GM18951 (cell line): ENCODE data around the gene CXCR5.

Experiments
- POLR2A ChIP-seq: IDR thresholded peaks from 4 replicates; pipeline ENCODE4 v1.6.1; 2011; ENCODE audit warnings: mild to moderate bottlenecking; ENCODE audit not compliant: insufficient read length, insufficient read depth; ENCODE audit errors: extremely low read depth
- in situ Hi-C: fragments of 300-500 bp; cut with MboI; formaldehyde crosslinking; loops from one replicate; pipeline ENCODE4 v1.12.0; 2022; ENCODE audit warnings: low sequenced_read_pairs, mixed read lengths, inconsistent platforms; ENCODE audit not compliant: unreplicated experiment

The CXCR5 gene

DNA sequence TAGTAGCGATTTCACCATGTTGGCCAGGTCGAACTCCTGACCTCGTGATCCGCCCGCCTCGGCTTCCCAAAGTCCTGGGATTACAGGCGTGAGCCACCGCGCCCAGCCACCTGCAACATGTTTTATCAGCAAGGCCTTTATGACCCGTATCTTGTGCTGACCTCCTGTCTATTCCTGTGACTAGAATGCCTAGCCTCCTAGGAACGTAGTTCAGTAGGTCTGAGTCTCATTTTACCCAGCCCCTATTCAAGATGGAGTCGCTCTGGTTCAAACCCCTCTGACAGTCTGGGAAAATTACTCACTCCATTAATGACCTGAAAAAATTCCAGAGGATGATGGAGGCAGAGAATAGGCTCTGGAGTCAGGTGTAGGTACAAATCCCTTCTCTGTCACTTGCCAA lies 30.0 kb upstream of the CXCR5 start:
- in situ Hi-C loops, result no loop called here
- TF ChIP-seq POLR2A, result no peak

DNA sequence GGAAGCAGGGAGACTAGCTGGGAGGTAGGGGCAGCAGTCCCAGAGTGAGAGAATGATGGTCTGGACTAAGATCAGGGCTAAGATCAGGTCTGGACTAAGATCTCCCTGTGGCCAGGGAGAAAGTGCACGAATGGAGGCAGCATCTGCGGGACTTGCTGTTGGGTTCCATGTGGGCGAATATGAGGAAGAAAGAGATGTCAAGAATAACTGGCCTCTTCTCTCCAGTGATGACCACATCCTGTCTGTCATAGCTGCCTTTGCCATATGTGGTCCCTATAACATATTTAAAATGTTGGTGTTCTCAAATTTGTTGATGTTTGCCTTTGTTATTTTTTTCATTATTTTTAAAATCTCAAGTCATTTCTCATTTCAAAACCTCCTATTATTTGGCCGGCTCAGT lies 27.4 kb upstream of the CXCR5 start:
- no peak for TF ChIP-seq POLR2A
- in situ Hi-C loops, result no loop called here

DNA sequence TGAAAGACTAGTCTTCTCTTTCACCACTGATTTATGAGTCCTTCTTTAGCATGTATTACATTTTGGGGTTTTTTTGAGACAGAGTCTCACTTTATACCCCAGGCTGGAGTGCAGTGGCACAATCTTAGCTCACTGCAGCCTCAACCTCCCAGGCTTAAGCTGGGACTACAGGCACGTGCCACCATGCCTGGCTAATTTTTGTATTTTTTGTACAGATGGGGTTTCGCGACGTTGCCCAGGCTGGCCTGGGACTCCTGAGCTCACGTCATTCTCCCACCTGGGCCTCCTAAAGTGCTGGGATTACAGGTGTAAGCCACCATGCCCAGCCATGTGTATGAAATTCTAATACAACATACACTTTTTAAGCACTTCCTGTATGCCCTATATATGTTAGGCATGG lies 26.3 kb upstream of the CXCR5 start:
- TF ChIP-seq POLR2A, result no peak
- in situ Hi-C loops, result no loop called here

DNA sequence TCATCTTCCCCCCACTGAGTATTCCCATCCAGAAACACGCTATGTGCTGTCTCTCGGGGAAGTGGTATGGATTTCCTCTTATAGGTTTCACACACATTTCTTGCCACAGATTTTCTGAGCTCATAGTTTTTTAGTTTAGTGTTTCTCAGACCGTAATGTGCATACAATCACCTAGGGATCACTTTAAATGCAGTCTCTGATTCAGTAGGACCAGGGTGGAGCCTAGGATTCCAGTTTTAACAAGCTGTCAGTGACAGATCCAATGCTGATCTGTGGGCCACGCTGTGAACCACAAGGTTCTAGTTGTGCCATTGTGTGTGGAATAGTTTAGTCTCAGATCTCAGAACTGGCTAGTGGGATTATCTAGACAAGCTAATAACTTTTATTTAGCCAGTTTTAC lies 23.7 kb upstream of the CXCR5 start:
- TF ChIP-seq POLR2A, result no peak
- in situ Hi-C loops, result no loop called here

DNA sequence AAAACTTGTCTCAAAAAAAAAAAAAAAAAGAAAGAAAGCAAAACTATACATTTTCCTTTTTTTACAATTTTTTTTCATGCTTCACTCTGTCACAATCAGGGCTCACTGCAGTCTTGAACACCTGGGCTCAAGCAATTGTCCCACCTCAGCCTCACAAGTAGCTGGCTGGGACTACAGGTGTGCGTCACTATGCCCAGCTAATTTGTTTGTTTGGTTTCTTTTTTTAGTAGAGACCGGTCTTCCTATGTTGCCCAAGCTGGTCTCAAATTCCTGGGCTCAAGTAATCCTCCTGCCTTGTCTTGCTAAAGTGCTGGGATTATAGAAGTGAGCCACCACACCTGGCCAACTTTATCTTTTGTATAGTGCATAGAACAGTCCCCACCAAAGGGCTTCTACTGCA lies 15.0 kb upstream of the CXCR5 start:
- TF ChIP-seq POLR2A, result no peak
- in situ Hi-C loops, result no loop called here

DNA sequence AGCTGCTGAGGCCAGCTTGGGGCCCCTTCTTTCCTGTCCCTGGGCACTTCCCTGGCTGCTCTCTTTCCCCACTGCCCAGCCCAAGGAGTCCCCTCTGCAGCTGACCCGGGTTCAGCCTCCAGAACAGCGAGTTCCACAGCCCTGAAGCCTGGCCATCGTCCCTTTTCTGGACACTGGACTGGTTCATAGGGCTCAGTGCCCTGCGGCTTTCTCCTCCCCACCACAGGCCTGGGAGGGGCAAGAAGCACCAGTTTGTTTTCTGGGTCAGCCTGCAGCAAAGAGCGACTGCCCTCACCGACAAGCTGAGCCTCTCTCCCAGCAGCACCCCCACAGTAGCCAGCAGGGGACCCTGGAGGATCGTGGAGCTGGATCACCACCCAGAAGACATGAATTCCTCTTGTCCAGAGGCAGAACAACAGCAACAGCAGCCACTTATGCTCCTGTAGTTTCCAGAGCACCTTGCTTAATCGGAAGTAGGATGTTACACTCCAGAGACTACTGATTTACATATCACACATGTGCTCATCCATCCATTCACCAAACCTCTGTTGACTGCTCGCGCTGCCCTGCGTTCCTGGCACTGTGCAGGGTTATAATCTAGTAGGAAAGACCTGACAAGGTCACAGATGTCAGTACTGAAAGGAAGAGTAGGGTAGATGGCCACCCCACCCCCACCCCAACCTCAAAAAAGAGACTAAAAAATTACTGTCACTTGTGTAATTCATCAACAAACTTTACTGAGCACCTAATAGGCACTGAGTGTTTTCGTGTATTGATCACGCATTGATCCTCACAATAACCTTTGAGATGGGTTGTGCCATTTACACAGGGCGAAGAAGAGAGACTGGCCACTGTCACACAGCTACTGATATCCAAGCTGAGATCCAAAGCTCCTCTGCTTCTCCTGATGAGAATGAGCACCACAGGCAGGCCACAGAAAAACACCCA lies 13.0 kb upstream of the CXCR5 start:
- in situ Hi-C loops, result no loop called here
- TF ChIP-seq POLR2A, result no peak

DNA sequence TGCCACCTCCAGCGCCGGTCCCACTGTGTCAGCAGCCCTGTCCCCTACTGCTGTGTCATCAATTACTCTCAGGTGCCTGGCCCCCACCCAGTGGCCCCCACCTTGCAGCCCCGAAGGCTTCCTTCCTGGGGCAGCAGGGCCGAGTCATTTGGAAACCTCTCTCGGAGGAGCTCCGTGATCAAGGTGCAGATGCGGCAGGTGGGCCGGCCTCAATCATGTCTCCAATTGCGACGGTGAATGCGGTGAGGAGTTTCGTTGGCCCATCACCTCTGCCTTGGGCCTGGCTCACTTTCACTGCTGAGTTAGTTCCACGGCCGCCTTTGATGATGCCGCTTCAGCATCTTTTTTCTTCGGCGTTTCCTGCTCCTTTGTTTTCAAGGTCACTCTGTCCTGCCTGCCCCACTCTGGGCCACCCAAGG lies 11.3 kb upstream of the CXCR5 start:
- in situ Hi-C loops, result no loop called here
- no peak for TF ChIP-seq POLR2A

DNA sequence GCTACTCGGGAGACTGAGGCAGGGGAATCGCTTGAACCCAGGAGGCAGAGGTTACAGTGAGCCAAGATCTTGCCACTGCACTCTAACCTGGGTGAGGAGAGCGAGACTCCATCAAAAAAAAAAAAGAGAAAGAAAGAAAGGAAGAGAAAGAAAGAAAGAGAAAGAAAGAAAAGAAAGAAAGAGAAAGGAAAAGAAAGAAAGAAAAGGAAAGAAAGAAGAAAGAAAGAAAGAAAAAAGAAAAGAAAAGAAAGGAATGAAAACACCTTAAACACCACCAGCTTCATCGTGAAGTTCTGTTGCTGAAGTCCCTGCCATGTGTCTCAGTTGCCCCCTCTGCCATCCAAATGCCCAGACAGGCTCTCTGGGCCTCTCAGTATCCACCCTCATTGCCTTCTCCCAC lies 9.9 kb upstream of the CXCR5 start:
- in situ Hi-C loops, result no loop called here
- TF ChIP-seq POLR2A, result no peak

DNA sequence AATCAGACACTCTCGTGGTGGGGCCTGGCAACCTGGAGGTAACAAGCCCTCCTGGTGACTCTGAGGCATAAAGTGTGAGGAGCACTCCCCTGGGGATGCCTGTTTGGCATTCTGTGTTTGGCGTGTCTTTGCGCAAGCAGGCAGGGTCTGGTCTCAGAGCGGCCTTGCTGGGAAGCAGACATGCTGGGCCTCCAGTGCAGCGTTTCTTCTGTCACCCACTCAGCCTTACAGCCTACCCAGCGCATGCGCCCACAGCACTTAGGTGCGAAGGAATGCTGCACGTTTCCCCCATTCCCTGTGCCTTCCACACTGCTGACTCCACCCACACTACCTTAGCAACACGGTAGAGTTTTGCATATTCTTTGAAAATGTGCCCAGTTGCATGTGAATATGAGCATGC lies 7.4 kb upstream of the CXCR5 start:
- in situ Hi-C loops, result no loop called here
- TF ChIP-seq POLR2A, result no peak

DNA sequence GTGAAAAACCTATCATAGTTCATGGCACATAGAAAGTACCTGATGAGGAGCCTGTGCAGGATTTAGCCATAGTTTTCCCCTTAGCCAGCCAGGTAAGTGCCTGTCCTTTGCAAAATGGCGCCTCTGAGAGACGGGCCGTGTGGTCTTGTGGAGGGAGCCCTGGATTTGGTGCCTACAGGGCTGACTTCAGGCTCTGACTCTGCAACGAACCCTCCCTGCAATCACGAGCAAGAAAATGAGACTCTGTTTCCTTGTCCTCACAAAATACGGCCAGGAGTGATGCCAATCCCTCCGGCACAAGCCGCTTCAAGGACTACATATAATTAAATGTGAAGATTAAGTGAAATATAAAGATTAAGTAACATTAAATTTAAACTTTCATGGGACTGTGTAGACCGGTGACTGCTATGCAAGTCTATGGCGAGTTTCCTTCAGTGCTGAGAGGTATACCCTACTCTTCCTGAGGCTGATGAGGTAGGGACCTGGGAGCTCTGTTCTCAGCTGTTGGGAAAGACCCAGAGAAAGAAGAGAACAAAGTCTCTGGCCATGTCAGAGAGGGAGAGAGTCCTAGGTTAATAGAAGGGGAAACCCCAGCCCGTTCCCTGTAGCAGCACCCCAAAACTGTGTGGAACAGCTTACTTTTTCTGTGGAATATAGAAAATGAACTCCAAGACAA lies 6.1 kb upstream of the CXCR5 start:
- in situ Hi-C loops, result no loop called here
- no peak for TF ChIP-seq POLR2A

DNA sequence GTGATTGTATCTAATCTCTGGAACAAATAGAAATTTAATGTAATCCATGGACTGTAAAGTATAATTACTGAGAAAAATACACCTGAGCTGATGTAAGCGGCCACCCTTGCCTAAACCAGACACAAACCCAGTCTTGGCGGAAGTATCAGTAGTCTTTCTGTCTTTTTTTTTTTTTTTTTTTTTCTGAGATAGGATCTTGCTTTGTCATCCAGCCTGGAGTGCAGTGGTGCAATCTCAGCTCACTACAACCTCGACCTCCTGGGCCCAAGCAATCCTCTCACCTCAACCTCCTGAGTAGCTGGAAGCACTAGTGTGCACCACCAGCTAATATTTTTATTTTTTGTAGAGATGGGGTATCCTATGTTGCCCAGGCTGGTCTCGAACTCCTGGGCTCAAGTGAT lies 5.5 kb upstream of the CXCR5 start:
- no peak for TF ChIP-seq POLR2A
- in situ Hi-C loops, result no loop called here

DNA sequence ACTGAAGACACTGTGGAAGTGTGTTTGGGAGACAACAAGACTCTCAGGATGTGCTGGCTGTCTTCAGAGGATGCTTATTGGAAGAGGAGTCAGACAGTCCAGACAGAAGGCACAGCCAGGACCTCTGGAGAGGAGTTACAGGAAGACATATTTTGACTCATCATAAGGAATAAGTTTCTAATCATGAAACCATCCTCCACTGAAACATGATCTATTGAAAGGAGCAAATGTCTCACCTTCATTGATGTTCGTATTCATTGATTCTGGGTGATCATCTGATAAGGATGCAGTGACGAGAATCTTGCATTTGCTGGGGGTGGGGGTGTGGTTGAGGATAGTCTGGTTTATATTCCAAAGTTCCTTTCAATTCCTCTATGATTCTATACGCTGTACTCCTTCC lies 2.5 kb upstream of the CXCR5 start:
- TF ChIP-seq POLR2A, result no peak
- in situ Hi-C loops, result no loop called here

DNA sequence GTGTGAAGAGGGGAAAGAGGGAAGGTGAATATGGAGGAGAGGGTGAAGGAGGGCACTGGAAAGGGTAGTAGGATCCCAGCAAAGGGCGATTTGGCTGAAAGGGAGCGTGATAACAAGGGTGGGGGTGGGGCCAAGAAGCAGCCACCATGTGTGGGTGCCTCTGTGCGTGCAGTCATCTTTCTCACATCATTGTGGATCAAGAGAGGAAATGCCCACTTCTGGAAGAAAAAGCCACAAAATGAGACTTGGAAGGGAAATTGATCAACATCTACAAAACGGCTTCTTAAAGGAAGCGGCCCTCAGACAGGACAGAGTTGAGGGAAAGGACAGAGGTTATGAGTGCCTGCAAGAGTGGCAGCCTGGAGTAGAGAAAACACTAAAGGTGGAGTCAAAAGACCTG lies 1.2 kb upstream of the CXCR5 start:
- no peak for TF ChIP-seq POLR2A
- in situ Hi-C loops, result no loop called here

DNA sequence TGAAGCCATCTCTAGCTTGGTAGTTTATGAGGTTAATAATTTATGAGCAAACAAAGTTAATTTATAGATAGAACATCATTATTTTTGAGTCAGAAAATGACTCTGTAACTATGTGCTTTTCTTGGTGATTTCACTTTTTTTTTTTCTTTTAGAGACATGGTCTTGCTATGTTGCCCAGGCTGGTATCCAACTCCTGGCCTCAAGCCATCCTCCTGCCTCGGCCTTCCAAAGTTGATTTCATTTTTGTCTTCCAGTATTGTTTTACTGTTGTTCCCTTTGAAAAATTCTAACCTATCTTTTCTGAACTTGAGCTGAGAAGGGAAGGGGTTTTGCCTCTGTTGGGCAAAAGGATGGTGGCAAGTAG lies 706 bp upstream of the CXCR5 start:
- in situ Hi-C loops, result no loop called here
- no peak for TF ChIP-seq POLR2A

DNA sequence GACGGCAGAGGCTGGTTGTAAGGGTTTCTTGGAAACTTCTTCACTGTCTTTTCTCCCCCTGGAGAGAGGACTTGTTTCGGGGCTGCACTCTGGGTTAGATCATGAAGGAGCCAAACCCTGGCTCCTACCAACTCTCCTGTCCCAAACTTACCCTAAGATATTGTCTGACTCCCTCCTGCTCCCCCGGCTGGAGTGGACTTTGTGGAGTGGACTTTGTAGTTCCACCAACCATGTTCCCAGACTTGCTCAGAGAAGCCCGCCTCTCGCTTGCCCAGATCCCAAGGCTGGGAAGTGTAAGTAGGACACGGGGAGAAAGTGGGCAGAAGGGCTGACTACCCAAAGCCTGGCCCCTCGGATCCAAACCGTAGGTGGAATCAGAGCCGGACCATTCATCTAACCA lies 1.2 kb downstream of the CXCR5 start:
- TF ChIP-seq POLR2A, result no peak
- in situ Hi-C loops, result no loop called here

DNA sequence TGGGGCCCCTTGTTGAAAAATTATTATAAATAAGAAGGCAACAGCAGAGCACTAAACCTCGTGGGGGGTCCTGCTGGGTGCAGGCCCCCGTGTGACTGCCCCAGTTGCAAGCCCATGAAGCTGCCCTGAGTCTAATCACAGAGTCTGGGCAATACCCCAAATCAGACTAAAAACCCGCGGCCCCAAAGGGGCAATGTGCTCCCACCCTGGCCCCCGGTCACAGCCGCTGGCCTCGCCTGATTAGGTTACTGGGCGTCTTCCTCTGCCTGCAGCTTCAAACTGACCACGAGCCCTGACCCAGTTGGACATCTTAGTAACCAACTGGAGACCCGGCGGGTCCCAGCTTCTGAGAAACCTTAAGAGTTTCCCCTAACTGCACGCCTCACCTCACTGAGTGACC lies 1.6 kb downstream of the CXCR5 start:
- no peak for TF ChIP-seq POLR2A
- in situ Hi-C loops, result no loop called here
